Activated naive CD4-positive, alpha-beta T cell treated with anti-CD3 and anti-CD28 coated beads, Interleukin-2, amount 50 U/mL, for 72 hours (primary cell): ENCODE measurements around the gene WBP1. TPM values are rescaled to one million over a fixed set of nuclear protein-coding genes. Genes with fewer than 3 reads are reported as not detected.

Experiments used
- ATAC-seq, 2 donors: fragments of 150-1000 bp; cut with Tn5 transposase; 2 replicates each; pipeline ENCODE4 v1.10.0; 2021; ENCODE audit warnings: mild to moderate bottlenecking in 2 of 2, moderate library complexity in 2 of 2
- DNase-seq, 2 donors: peaks; one replicate each; pipeline ENCODE4 v3.0.0; 2021 to 2022; ENCODE audit warnings: low spot score in 2 of 2
- H3K27ac Mint-ChIP-seq, 2 donors: one replicate each; pipeline ENCODE4 v1.8.0; 2022; ENCODE audit warnings: mild to moderate bottlenecking in 2 of 2, mixed read lengths in 2 of 2
- H3K36me3 Mint-ChIP-seq, 2 donors: one replicate each; pipeline ENCODE4 v1.8.0; 2022; ENCODE audit warnings: mixed read lengths in 2 of 2
- H3K9me3 Mint-ChIP-seq, 2 donors: one replicate each; pipeline ENCODE4 v1.8.0; 2022; ENCODE audit warnings: mixed read lengths in 2 of 2
- total RNA-seq, 2 donors: library from RNA; stranded (reverse); gene quantifications; one replicate each; pipeline ENCODE4 v1.2.3, GENCODE V29; 2022

The WBP1 gene
- total RNA-seq, 2 donors from 2014 or later, result 33.5 to 58.6 TPM

- ATAC-seq (no peak), DNase-seq (no peak)
- peaks cover 10 to 26% of the 10 kb centered on the region in 2 donors for H3K36me3 Mint-ChIP-seq
- H3K9me3 Mint-ChIP-seq, result no peaks in the 10 kb centered on the region
- no peak overlapping the region for H3K27ac Mint-ChIP-seq
Measured at GRCh38 chr2:74486141-74486540, 27.9 kb downstream of the WBP1 start.

- Mint-ChIP-seq H3K27ac (peak overlapping the region; percentile 12 to 29), H3K9me3 (no peaks in the 10 kb centered on the region), H3K36me3 (peaks cover 8 to 23% of the 10 kb centered on the region in 2 donors)
- DNase-seq (no peak), ATAC-seq (no peak)
Measured at GRCh38 chr2:74488643-74489481, 30.6 kb downstream of the WBP1 start.

- peaks cover 11 to 27% of the 10 kb centered on the region in 2 donors for H3K36me3 Mint-ChIP-seq
- ATAC-seq (no peak), DNase-seq (no peak)
- peak overlapping the region in 1 of 2 donors; percentile 29 for H3K27ac Mint-ChIP-seq
- no peaks in the 10 kb centered on the region for H3K9me3 Mint-ChIP-seq
Measured at GRCh38 chr2:74489906-74490305, 31.7 kb downstream of the WBP1 start.

GRCh38 chr2:74491648-74492544 lies 33.7 kb downstream of the WBP1 start:
- Mint-ChIP-seq H3K36me3 (peaks cover 7 to 27% of the 10 kb centered on the region in 2 donors), H3K27ac (peak overlapping the region in 1 of 2 donors; percentile 53), H3K9me3 (no peaks in the 10 kb centered on the region)
- ATAC-seq (no peak), DNase-seq (no peak)

- Mint-ChIP-seq H3K9me3 (no peaks in the 10 kb centered on the region), H3K36me3 (peaks cover 7 to 27% of the 10 kb centered on the region in 2 donors), H3K27ac (peak overlapping the region in 1 of 2 donors; percentile 84)
- no peak for ATAC-seq
- DNase-seq, result no peak
Measured at GRCh38 chr2:74493546-74493945, 35.3 kb downstream of the WBP1 start.

GRCh38 chr2:74495440-74495839 lies 37.2 kb downstream of the WBP1 start:
- no peak overlapping the region for H3K27ac Mint-ChIP-seq
- H3K36me3 Mint-ChIP-seq, result peaks cover 7 to 20% of the 10 kb centered on the region in 2 donors
- no peak for DNase-seq
- ATAC-seq, result no peak
- H3K9me3 Mint-ChIP-seq, result no peaks in the 10 kb centered on the region

GRCh38 chr2:74496997-74497776 lies 38.9 kb downstream of the WBP1 start:
- H3K36me3 Mint-ChIP-seq, result peaks cover 7 to 15% of the 10 kb centered on the region in 2 donors
- no peaks in the 10 kb centered on the region for H3K9me3 Mint-ChIP-seq
- ATAC-seq, result no peak
- H3K27ac Mint-ChIP-seq, result no peak overlapping the region
- DNase-seq, result no peak

- DNase-seq (no peak), ATAC-seq (peak in 1 of 2 donors; percentile 42)
Measured at GRCh38 chr2:74497777-74498499, 39.7 kb downstream of the WBP1 start.

GRCh38 chr2:74498500-74499266 lies 40.4 kb downstream of the WBP1 start:
- peak overlapping the region; percentile 17 to 69 for H3K27ac Mint-ChIP-seq
- H3K36me3 Mint-ChIP-seq, result peaks cover 5 to 11% of the 10 kb centered on the region in 2 donors
- no peaks in the 10 kb centered on the region for H3K9me3 Mint-ChIP-seq
- peak in 1 of 2 donors; percentile 42 for DNase-seq
- peak; percentile 70 to 81 for ATAC-seq

More at GRCh38 chr2:74497777-74498499, 39.7 kb downstream of the WBP1 start:
- Mint-ChIP-seq H3K9me3 (no peaks in the 10 kb centered on the region), H3K36me3 (peaks cover 7 to 13% of the 10 kb centered on the region in 2 donors), H3K27ac (peak overlapping the region in 1 of 2 donors; percentile 17)

- peak in 1 of 2 donors; percentile 51 for DNase-seq
- H3K36me3 Mint-ChIP-seq, result peaks cover 6 to 10% of the 10 kb centered on the region in 2 donors
- ATAC-seq, result peak in 1 of 2 donors; percentile 45
- H3K27ac Mint-ChIP-seq, result peak within 1 kb of the TSS; percentile 17 to 69
- H3K9me3 Mint-ChIP-seq, result no peaks in the 10 kb centered on the region
Measured at GRCh38 chr2:74499267-74499939, 41.2 kb downstream of the WBP1 start, which contains the start of gene LBX2. LBX2 (minus strand) TSS chr2:74499603; CDS start chr2:74499537, 66 bp downstream.

- Mint-ChIP-seq H3K9me3 (no peaks in the 10 kb centered on the region), H3K36me3 (peaks cover 13 to 17% of the 10 kb centered on the region in 2 donors), H3K27ac (no peak overlapping the region)
- ATAC-seq (no peak), DNase-seq (no peak)
Measured at GRCh38 chr2:74499940-74500577, 41.8 kb downstream of the WBP1 start.

- ATAC-seq (no peak), DNase-seq (no peak)
- Mint-ChIP-seq H3K9me3 (no peaks in the 10 kb centered on the region), H3K36me3 (peaks cover 16 to 22% of the 10 kb centered on the region in 2 donors), H3K27ac (no peak overlapping the region)
Measured at GRCh38 chr2:74500578-74500946, 42.3 kb downstream of the WBP1 start.

GRCh38 chr2:74501335-74502071 lies 43.3 kb downstream of the WBP1 start:
- no peak for DNase-seq
- Mint-ChIP-seq H3K36me3 (peaks cover 19 to 27% of the 10 kb centered on the region in 2 donors), H3K27ac (no peak overlapping the region), H3K9me3 (no peaks in the 10 kb centered on the region)
- no peak for ATAC-seq
